Smooth muscle cell of the brain vasculature (primary cell): ENCODE measurements around the gene DGAT2.

Experiments used
- DNase-seq: peaks from one replicate; pipeline ENCODE4 v3.0.0-alpha.2; 2012; ENCODE audit warnings: low read depth, low spot score

DGAT2 gene

DNA sequence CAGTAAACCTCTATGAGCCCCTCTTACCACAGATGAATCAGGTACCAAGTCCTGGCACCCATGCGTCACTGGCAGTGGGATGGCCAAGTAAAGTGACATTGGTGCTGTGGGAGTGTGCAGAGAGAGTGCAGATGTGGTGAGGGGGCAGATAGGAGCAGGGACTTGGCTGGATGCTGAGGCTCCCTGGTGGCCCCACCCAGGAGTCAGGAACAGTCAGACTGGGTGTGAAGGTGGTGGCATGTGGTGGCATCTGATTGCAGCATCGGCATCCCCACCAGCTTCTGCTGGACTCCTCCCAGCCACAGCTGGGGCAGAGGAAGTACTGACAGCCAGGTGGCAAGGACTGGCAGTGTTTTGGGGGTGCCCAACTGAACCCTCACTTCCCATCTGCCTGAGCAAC, 11.4 kb downstream of the DGAT2 start:
- no peak for DNase-seq

DNA sequence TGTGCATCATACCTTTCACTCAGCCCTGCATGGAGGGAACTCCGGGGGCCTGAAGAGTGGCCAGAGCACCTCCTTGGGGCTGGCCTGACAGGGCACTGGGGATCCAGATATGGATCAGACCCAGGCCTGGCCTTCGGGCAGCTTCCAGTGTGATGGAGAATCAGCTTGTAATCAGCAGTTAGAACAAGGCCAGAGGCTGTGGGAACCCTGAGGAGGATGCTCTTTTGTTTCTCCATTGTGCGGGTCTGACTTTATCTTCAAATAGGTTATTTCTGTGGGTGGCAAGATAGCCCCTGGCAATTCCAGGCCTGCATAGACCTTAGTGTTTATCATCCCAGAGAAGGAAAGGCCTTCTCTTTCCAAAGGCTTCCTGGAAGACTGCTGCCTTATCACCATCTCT, 12.3 kb downstream of the DGAT2 start:
- DNase-seq: no peak

GRCh38 chr11:75781296-75781695, 12.7 kb downstream of the DGAT2 start:
- no peak for DNase-seq

DNA sequence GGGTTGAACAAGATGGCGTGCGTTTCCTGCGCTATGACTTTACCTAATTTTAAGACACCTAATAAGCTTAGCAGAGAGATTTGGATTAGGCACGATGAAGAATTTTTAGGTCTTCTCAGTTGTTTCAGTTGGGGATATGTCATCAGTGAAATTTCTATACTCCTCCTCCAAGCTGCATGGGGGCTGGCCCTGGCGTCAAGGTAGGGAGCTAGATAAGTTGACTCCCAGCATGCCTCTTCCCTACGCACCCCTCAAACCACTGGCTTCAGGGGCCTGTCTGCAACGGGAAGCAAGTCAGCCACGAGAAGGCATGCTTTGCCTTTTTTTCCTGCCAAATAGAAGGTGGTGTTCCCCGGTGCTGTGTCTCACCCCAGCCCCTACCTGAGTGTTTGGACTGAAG, 13.3 kb downstream of the DGAT2 start:
- no peak for DNase-seq

- no peak for DNase-seq
Observed at GRCh38 chr11:75782540-75783263, 14.1 kb downstream of the DGAT2 start.

GRCh38 chr11:75783416-75784084, 15.0 kb downstream of the DGAT2 start:
- DNase-seq: no peak

- no peak for DNase-seq
Observed at GRCh38 chr11:75784085-75784478, 15.5 kb downstream of the DGAT2 start.

- no peak for DNase-seq
Observed at GRCh38 chr11:75784506-75784905, 15.9 kb downstream of the DGAT2 start.

GRCh38 chr11:75785187-75785586, 16.6 kb downstream of the DGAT2 start:
- no peak for DNase-seq

DNA sequence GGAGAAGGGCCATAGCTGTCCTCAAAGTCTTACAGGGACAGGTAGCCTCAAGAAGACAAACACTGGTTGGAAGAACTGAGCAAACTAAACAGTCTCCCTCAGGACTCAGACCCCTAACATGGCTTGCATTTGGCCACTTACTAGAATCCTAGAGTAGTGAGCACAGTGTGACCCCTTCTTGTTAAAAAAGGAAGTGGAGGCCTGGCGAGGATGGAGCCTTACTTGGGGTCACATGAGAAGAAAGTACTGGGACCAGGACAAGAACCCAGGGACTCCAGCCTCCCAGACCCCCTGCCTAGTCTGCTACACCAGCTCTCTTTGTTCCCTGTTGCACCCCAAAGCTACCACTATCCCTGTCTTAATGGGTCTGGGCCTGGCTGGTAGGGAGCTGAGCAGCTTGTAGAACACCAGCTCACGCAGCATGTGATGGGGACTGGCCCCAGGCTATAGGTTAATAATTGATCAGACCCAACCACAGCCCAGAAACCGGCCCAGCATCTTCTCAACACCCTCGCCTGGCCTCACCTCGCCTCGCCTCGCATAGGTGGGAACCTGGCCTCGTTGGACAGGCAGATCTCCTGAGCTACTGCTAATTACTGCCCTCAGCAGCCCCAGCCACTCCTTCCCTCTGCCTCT, 17.6 kb downstream of the DGAT2 start:
- no peak for DNase-seq

GRCh38 chr11:75789521-75789920, 20.9 kb downstream of the DGAT2 start:
- DNase-seq: no peak

GRCh38 chr11:75790986-75791385, 22.4 kb downstream of the DGAT2 start:
- no peak for DNase-seq

- no peak for DNase-seq
Observed at GRCh38 chr11:75792127-75792731, 23.7 kb downstream of the DGAT2 start.

GRCh38 chr11:75792997-75793800, 24.6 kb downstream of the DGAT2 start:
- no peak for DNase-seq

DNA sequence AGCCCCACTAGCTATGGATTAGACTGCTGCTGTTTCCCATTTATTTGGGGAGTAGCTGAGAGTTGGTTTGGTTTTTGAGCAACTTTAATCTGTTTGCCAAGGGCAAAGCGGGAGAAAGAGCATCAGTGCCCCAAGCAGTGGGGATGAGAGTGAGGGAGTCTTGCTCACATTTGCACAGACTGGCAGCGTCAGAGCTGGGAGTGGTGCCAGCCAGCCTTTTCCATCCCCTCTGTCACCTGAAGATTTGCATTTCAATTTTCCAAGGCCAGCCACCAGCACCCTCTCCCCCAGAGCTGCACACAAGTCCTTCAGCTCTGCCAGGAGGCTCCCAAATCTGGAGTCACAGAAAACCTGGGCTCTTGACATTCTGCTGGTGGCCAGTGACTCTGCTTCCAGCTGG, 25.4 kb downstream of the DGAT2 start:
- DNase-seq: no peak

DNA sequence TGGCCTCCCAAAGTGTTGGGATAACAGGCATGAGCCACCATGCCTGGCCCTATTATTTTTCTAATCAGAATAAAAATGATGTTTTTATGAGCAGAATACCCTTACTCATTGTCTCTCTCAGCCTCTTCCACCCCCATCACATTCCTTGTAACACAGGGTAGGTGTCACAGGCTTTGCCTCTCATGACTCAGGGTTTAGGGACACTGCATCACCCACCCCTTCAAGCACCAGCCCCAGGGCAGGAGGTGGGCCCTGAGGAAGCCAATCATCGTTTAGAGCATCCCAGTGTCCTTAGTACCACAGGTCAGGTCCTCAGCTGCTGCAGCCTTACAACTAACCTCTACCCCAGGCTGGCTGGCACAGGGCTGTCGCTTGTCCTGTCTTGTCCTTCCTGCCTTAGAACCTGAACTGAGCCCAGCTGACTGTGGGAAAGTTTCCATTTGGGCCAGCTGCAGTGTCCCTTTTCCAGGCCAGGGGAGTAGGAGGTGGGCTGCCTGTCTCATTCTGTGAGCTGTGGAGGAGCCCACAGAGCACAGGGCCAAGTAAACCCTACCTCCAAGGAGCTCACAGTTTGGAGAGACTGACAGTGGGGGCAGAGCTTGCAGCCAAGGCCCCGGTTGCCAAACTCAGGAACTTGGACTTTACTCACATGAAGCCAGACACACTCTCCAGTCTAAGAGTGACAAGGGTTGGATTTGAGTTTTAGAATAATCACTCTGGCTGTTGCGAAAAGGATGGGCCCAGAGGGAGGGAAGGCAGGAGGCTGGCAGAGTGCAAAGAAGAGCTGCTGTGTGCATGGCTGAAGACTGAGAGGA, 26.9 kb downstream of the DGAT2 start:
- DNase-seq: no peak

DNA sequence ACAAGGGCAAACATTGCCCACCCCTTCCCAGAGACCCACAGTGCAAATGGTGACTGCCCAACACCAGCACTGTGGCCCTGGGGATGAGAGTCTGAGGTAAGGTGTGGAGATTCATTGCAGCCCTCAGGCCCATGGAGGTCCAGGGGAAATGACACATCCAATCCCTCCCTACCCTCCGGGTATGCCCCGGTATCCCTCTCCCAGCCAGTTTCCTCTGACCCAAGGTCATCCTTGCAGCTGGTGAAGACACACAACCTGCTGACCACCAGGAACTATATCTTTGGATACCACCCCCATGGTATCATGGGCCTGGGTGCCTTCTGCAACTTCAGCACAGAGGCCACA, 27.5 kb downstream of the DGAT2 start:
- no peak for DNase-seq

- no peak for DNase-seq
Observed at GRCh38 chr11:75797116-75797515, 28.5 kb downstream of the DGAT2 start.

DNA sequence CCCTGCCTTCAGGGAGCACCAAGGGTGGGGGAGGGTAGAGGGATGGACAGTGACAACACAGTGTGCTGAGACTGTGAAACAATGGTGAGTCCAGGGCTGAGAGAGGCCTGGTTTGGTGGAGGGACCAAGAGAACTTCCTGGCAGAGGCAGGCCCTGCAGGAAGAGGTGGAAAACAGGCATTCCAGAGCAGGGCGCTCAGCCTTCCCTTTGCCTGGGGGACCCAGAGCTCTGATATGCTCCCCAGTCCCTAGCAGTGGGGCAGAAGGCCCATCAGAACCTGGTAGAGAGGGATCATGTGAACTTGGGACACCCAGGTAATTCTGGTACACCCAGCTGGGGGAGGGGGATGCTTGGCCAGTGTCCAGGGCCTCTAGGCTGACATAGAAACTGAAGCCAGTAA, 29.2 kb downstream of the DGAT2 start:
- DNase-seq: no peak

GRCh38 chr11:75800136-75800675, 31.6 kb downstream of the DGAT2 start:
- DNase-seq: no peak
